HG02588 (cell line): ENCODE data around the gene SARDH.

Source experiments
- ATAC-seq: cut with Tn5 transposase; IDR thresholded peaks from one replicate; pipeline ENCODE4 v1.9.1; 2021; ENCODE audit warnings: mild to moderate bottlenecking, moderate library complexity; ENCODE audit not compliant: unreplicated experiment

SARDH gene

DNA sequence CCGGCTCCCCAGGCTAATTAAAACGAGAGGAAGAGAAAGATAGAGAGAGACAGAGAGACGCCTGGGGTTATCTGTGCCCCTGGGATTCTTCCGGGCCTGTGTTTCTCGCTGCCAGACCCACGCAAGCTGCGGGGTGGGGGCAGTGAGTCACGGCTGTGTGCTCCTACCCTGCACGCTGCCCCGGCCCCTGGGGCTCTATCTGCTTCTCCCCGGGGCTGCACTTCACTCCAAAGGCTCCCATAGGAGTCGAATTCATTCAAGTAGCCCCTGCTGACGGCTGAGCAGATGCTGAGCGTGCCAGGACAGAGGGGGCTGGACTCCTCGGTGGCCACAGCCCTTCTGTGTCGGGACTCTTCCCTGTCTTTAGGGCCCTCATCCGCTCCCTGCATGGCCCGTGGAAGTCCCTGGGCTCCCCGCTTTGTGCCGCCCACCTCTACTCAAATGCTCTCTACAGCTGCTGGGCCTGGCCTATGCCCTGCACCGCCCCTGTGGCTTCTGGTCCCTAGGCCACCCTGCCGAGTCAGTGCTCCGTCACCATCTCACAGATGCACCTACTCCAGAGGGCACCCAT, 22.8 kb downstream of the SARDH start:
- no peak for ATAC-seq

GRCh38 chr9:133714606-133715294, 23.4 kb downstream of the SARDH start:
- no peak for ATAC-seq

DNA sequence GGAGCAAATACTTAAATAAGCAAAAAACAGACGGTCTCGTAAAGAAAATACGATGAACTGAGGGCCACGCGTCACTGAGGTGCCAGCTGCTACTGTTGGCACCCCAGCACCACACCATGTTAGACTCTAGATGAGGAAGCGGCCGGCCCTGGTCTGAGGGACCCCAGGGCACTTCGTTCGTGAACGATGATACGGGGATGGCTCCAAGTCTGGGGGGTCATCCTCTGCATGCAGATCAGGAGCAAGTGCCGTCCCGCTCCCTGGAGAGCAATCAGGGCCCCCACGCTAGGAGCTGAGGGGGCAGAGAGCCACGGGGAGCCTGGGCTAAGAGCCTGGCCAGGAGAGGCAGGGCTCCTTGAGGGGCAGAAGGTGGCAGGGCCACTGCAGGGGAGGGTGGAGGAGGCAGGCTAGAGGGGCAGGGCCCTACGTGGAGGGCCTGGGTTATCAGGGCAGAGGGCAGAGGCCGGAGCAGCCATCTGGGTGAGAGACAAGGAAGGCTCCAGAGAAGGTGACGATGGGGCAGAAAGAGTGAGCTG, 24.1 kb downstream of the SARDH start:
- ATAC-seq: no peak

DNA sequence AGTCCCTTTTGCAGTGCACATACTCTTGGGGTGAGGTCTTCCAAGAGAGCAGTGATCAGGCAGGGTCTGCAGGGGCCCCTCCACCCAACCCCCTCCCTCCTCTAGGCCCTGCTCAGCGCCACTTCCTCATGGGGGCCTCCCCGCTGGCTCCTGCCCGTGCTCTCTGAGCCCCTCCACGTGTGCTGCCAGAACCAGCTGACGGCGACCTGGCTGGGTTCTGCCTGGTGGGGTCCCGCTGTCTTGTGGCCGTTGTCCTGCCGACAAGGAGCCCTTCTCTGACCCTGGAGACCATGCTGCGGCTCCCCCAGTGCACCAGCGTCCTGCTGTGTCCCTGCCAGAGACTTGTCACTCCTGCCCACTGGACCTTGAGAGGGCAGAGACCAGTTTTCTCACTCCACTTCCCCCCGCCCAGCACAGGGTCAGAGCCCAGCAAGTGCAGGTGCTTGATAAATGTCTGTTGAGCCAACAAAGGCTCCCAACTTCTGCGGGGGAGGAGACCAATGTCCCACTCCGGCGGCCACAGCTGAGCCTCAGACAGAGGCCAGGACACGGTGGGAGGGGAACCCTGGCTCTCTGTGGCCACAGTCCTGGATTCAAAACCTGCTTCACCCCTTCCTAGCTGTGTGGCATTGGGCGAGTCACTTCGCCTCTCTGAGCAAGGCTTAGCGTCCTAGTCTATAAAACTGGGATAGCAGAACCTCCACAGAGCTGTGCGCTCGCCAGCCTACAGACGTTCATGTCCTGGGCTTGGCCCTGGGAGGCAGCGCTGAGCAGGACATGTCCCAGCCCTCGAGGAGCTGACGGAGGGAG, 24.8 kb downstream of the SARDH start:
- ATAC-seq: no peak

GRCh38 chr9:133712221-133713100, 25.7 kb downstream of the SARDH start:
- no peak for ATAC-seq

- ATAC-seq: no peak
Observed at GRCh38 chr9:133711428-133712220, 26.5 kb downstream of the SARDH start.

GRCh38 chr9:133710661-133711427, 27.3 kb downstream of the SARDH start:
- no peak for ATAC-seq

- no peak for ATAC-seq
Observed at GRCh38 chr9:133709691-133710571, 28.2 kb downstream of the SARDH start.

DNA sequence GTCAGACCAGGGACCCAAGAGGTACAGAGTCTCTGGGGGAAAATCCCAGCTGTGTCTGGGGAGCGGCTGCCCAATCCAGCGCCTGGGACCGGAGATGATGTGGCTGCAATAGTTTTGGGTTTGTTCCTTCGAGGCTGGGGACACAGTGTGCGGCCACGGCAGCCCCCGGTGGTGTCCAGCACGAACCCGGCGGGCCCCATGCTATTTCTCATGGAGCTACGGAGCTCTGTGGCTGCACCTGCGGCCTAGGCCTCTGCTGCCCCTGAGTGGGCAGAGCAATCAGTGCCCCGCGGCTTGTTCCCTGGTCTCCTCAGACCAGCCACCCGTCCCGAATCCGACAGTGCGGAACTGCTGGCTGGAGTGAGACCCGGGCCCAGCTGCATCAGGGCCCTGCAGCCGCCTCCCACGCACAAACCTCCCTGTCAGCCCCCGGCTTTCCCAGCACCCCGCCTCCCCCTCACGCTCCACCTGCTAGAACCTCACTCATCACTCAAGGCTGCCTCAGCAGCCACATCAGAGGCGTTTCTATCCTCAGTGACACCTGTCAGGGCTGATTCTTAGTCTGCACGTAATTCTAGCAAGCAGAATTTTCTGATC, 29.0 kb downstream of the SARDH start:
- ATAC-seq: no peak

DNA sequence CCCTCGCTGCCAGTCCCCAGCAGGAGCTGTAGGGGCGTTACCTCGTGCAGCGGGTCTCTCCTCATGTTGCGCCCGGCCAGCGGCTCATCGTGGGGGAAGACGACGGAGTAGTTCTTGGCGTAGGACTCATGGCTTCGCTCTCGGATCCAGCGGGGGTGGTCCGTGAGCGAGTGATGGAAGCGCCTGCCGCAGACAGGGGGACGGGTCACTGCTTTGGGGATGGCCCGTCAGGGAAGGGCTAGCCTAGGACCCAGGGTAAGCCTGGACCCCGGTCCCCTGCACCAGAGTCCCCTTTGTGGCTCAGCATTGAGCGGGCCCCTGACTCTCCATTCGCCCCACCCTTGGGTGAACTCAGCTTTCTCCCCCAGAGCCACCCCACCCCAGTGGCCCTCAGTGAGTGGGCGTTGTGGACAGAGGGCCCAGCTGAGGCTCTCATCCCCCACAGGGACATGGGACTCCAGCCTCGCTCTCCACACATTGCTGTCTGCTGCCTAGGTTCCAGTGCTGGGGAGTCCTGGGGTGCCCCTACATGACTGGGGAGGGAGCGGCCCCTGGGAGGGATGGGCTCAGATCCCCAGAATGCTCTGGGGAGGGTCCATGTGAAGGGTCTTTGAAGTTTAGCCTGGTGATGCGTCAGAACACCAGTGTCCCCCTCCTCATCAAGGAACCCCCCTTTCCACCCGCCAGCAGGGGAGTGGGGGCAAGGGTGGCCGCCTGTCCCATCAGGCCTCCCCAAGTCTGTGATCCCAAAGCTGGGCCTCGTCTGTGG, 29.7 kb downstream of the SARDH start:
- no peak for ATAC-seq

DNA sequence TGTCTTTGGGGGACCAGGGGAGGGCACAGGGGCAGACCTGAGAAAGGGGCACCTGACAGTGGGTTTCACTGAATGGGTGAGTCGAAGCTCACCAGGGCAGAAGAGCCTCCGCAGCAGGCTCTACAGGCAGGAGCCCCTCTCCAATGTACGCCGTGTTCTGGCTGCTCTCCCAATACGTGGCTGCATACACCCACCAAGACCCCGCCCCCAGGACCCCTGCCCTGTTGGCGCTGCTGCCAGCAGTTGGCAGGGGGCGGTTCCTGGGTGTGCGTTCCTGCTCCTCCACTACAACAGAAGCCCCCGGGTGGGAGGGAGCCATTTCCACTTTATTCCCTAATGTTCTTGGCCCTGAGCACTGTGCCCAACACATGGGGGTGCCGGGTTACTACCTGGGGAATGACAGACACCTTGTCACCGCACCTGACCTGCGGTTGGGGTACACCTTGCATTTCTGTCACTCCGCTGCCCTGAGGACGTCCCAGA, 30.3 kb downstream of the SARDH start:
- no peak for ATAC-seq

DNA sequence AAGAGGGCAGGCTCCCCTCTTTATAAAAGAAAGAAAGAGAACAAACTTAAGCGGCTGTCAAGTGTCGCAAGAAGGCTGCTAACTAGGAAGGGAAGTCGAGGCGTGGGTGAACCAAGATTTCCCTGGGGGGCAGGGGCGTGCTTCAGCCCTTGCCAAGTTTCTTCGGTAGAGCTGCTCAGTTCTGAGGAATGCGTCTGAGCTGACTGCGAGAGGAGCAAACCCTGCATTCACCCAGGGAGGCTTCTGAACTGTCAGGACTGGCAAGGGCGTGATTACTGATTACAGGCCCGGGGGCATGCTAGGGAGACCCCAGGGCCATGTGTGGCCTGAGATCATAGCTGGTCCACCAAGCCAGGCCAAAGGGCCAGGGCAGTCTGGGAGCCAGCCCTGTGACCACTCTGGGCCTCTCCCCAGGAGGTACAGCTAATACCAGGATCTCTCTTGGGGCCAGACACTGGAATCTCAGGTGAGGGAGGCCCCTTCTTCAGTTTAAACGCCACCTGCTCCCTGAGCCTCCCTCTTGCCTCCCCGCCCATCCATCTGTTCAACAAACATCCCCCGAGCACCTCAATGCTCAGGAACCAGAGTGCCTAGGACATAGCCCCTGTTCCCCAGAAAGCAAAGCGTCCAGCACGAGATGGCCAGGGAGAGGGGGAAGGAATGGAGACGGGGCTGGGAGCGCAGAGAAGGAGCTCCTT, 30.9 kb downstream of the SARDH start:
- no peak for ATAC-seq

DNA sequence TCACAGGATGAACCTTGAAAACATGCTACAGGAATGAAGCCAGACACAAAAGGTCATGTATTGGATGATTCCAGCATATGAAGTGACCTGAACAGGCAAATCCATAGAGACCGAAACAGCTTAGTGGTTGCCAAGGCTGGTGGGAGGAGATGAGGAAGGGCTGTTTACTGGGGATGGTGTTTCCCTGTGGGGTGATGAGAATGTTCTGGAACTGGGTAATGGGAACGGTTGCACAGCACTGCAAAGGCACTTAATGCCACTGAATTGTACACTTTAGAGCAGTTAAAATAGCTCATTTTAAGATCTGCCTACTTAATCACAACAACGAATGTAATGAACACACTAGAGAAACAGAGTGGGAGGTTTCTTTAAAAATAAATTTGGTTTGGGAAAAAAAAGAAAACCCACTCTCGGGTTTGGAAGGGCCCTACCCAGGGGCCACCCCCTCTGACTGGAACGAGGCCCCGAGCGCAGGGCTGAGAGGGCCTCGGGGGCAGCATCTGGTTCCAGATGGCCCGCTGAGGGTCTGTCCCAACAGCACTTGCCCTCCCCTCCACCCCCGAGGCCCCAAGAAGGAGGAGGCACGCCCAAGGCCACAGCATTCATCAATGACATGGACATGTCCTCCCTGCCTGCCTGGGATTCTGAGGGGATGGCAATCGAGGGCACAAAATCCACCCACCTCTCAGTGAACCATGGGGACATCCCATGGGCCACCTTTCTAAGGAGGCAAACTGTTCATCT, 31.7 kb downstream of the SARDH start:
- no peak for ATAC-seq

DNA sequence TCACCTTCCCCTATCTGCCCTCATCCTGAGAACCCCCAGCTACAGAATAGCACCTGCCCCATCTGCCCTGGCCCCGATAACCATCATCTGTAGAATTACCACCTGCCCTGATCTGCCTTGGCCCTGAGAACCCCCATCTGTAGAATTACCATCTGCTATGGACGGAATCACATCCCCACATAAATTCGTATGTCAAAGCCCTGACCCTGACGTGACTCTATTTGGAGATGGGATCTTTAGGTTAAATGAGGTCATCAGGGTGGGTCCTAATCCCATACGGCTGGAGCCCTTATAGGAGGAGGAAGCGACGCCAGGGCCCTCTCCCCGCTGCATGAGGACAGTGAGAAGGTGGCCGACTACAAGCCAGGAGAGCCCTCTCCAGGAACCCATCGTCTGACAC, 32.6 kb downstream of the SARDH start:
- no peak for ATAC-seq

DNA sequence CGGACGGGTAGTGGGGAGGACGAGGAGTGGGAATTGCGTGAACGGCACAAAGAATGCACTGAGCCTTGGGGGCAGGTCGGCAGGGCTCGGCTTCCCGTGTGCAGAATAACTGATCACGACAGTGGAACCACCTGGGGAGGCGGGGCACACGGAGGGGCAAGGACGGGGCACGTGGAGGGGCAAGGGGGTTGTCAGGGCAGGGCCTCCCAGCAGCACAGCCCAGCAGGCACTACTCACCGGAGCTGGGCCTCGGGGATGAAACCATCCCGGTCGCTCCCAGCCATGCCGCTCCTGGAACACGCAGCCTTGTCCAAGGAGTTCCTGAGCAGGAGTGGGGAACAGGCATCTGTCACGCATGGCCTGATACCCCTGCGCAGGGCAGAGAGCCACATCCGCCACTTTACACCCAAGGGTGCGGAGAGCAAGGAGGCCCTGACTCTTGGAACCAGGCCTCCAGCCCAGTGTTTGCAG, 33.4 kb downstream of the SARDH start:
- ATAC-seq: no peak
